ENCODE measurements around the gene ATP2B1. TPM values are rescaled to one million over a fixed set of nuclear protein-coding genes. Genes with fewer than 3 reads are reported as not detected.

Gene ATP2B1
- total and polyA plus RNA-seq, 2 donors (not counting 3 experiments of a cell fraction or from before 2014, with no cell fraction given) = 6.4 to 28.0 TPM

DNA sequence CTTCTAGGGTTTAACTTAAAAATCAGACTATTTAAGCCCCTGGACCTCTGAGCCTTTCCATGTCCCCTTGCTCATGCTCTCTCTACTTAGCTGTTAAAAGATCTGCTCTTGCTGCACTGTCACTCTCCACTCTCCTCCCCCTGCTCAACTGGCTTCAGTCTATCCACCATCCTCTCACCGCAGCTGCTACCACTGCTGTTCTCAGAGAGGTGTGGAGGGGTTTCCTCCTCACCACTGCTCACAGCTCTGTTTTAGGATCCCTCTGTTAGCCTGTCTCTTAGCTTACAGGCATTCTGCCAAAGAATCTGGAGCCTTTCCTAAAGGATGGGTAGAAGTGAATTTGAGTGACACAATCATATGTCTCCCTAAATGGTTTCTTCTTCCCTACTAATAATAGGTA lies 43.7 kb upstream of the ATP2B1 start:
- dilution Hi-C loops (cut with MboI; ENCODE audit: extremely low pct_ligation_motif_present, low sequenced_read_pairs) (no loop called here), intact Hi-C loops (cut with micrococcal nuclease) (no loop called here)
- no peak for TF ChIP-seq POLR2AphosphoS5 (IDR thresholded peaks at IDR 0.05; ENCODE audit: insufficient read depth, low read depth, low read length)
- TF ChIP-seq JUN (IDR thresholded peaks at IDR 0.05; ENCODE audit: borderline replicate concordance, insufficient read depth, insufficient read length, low read depth) = no peak
- no peak for TF ChIP-seq FOS (IDR thresholded peaks at IDR 0.05; ENCODE audit: borderline replicate concordance, insufficient read depth, low read length)
- no peak for TF ChIP-seq EZH2 (IDR thresholded peaks at IDR 0.05; ENCODE audit: borderline replicate concordance, low read depth, low read length, severe bottlenecking)
- TF ChIP-seq CTCF (IDR thresholded peaks at IDR 0.05; ENCODE audit: extremely low read depth in 1 of 2, insufficient read depth in 1 of 2, low read depth in 1 of 2, low read length in 2 of 2) = no peak
- no peak for TF ChIP-seq POLR2A (IDR thresholded peaks at IDR 0.05; ENCODE audit: low read depth, low read length)
- TF ChIP-seq MYC (IDR thresholded peaks at IDR 0.05; ENCODE audit: low read depth, low read length) = no peak
- no peak for TF ChIP-seq GATA2 (IDR thresholded peaks at IDR 0.05; ENCODE audit: insufficient read depth, insufficient read length, low read depth, low read length)
- TF ChIP-seq, protein P1, sequence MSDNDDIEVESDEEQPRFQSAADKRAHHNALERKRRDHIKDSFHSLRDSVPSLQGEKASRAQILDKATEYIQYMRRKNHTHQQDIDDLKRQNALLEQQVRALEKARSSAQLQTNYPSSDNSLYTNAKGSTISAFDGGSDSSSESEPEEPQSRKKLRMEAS (IDR thresholded peaks at IDR 0.05; ENCODE audit: insufficient read depth, insufficient read length) = no peak
- Histone ChIP-seq H3K27ac (ENCODE audit: insufficient read depth, low read depth, low read length) (no peak overlapping the region), H3K4me2 (ENCODE audit: insufficient read depth, low read length) (no peak overlapping the region), H3K4me3 (replicated peaks in 1 of 3; ENCODE audit: insufficient read depth in 1 of 3, low read depth in 1 of 3, low read length in 3 of 3) (no peak overlapping the region), H3K4me1 (ENCODE audit: control insufficient read depth, extremely low read depth, insufficient read depth, low read length) (peaks cover 7% of the 10 kb centered on the region), H2AFZ (ENCODE audit: low read depth, low read length) (no peak overlapping the region), H3K36me3 (ENCODE audit: control insufficient read depth in 2 of 2, extremely low read depth in 1 of 2, insufficient read depth in 2 of 2, low read length in 2 of 2) (no peaks in the 10 kb centered on the region), H4K20me1 (replicated peaks; ENCODE audit: control insufficient read depth, extremely low read depth, insufficient read depth, low read length) (no peaks in the 10 kb centered on the region), H3K79me2 (ENCODE audit: control insufficient read depth, insufficient read depth, low read length) (no peaks in the 10 kb centered on the region), H3K9me3 (replicated peaks; ENCODE audit: control insufficient read depth, insufficient read depth, low read length) (no peaks in the 10 kb centered on the region), H3K9me1 (replicated peaks; ENCODE audit: control insufficient read depth, extremely low read depth, insufficient read depth, low read length) (no peaks in the 10 kb centered on the region), H3K27me3 (ENCODE audit: control insufficient read depth in 2 of 2, insufficient read depth in 2 of 2, low read length in 2 of 2) (no peaks in the 10 kb centered on the region), H3K9ac (replicated peaks; ENCODE audit: extremely low read depth, insufficient read depth, low read length) (no peak overlapping the region)
- FAIRE-seq (no peak), DNase-seq (ENCODE audit: low read depth, low spot score) (no peak)
- BruUV-seq (replicated peaks) = no TSS peak
- POLR2A ChIA-PET = no interaction called here
- CTCF ChIA-PET = no interaction called here

All from endothelial cell of umbilical vein (primary cell).